Stimulated activated CD4-positive, alpha-beta T cell treated with anti-CD3 and anti-CD28 coated beads, Interleukin-15, amount 100 ng/mL, for 1 hour (primary cell): ENCODE data around the gene FYN.

Experiments
- DNase-seq, 2 donors: peaks; one replicate each; pipeline ENCODE4 v3.0.0-alpha.2; 2020; ENCODE audit warnings: low read depth in 1 of 2, low spot score in 1 of 2

The FYN gene

DNA sequence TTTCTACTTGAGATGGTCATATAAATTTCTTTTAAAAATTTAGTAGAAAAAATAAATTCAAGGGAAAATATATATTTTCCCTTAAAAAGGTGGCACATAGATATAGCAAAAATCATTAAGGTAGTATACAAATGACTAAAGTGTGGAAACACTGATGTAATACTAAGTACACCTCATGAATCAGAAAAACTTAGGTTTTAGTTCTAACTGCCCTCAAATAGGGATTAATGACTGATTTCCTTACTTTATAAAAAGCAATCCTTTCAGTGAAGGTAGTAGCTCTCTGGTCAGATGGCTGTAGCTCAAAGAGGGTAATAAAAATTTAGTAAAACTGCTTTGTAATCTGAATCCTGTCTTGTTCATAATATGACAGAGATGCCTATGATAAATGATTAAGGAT lies 63.5 kb downstream of the FYN start:
- DNase-seq = no peak

GRCh38 chr6:111809264-111809663 lies 64.0 kb downstream of the FYN start:
- DNase-seq = no peak

DNA sequence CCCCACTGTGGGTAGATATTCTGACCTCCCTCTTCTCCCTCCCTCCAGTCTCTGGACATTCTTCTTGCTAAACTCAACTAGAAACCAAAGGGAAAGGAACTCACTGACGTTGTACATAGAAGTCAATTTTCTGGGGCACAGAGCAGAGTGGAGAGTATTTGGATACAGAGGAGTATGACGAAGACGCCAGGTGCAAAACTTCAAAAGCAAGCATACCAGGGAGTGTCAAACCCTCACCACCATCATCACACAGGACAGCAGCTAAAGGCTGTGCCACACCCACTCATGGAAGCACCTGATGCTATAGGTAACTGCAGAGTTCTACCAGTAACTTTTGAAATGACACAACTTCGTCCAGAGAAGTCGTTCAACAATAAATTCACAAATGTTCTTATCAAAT lies 64.8 kb downstream of the FYN start:
- no peak for DNase-seq

- no peak for DNase-seq
Observed at GRCh38 chr6:111806561-111807497, 66.4 kb downstream of the FYN start.

- DNase-seq = no peak
Observed at GRCh38 chr6:111806165-111806547, 67.1 kb downstream of the FYN start.

GRCh38 chr6:111805511-111806164 lies 67.6 kb downstream of the FYN start:
- no peak for DNase-seq

DNA sequence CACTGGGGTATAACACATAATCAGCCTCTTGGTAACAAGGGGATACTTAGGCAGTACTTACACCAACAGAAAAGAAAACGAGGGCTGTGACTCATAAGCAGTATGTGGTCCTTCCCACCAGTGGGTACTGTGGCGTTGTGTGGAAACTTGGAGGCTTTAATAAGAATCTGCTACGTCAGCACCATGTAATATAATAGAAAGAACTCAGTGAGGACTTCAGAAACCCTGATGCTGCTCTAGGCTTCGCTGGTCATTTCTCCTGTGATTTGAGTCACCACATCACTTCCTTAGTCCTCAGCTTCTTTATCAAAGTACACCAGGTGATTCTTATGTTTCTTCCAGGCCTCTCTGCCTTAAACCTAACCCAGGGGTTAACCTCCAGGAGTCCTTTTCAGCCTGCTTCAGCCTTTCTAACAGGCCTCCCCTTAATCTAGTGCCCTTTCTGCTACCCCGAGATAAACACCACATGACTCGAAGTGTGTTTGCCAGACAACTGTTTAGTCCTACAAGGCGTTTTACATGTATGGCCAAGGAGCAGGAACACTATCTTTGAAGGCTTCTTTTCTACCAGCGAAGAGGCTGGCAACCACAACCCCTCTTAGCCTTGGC lies 68.5 kb downstream of the FYN start:
- DNase-seq = peak in 1 of 2 donors; percentile 44

- DNase-seq = no peak
Observed at GRCh38 chr6:111803804-111804203, 69.4 kb downstream of the FYN start.

GRCh38 chr6:111803371-111803770 lies 69.9 kb downstream of the FYN start:
- DNase-seq = no peak

- no peak for DNase-seq
Observed at GRCh38 chr6:111802720-111803330, 70.4 kb downstream of the FYN start.

DNA sequence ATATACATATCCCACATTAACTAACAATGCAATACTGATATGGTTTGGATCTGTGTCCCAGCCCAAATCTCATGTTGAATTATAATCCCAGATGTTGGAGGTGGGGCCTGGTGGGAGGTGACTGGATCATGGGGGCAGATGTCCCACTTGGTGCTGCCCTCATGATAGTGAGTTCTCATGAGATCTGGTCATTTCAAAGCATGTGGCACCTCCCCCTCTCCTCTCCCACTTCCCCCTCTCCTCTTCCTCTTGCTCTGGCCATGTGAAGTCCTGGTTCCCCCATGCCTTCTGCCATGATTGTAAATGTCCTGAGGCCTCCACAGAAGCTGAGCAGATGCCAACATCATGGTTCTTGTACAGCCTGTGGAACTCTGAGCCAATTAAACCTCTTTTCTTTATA lies 71.2 kb downstream of the FYN start:
- DNase-seq = no peak

GRCh38 chr6:111800821-111801220 lies 72.4 kb downstream of the FYN start:
- DNase-seq = no peak

DNA sequence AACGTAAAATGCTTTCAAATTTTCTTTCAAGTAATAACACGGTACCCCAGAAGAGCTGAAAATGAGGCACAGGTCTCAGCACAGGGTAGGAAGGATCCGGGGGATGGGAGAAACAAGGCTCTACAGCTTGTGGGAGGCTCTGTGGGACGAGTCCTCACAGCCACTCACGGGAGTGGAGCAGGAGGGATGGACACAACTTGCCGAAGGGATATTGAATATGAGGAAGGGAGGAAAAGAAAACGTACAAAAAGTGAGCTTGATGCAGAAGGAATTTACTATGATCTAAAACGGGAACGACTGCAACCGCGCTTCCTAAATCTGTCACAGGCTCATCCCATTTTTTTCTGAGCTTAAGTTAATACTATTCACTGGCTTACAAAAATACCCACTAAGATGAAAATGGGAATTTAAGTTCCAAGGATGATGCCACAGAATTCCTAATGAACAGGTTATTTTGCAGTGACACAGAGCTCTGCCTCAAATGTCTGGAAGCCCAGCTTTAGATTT lies 72.9 kb downstream of the FYN start:
- DNase-seq = no peak

GRCh38 chr6:111799576-111800258 lies 73.5 kb downstream of the FYN start:
- DNase-seq = no peak

GRCh38 chr6:111798281-111798725 lies 74.9 kb downstream of the FYN start:
- no peak for DNase-seq

GRCh38 chr6:111796310-111796918 lies 76.8 kb downstream of the FYN start:
- DNase-seq = no peak

DNA sequence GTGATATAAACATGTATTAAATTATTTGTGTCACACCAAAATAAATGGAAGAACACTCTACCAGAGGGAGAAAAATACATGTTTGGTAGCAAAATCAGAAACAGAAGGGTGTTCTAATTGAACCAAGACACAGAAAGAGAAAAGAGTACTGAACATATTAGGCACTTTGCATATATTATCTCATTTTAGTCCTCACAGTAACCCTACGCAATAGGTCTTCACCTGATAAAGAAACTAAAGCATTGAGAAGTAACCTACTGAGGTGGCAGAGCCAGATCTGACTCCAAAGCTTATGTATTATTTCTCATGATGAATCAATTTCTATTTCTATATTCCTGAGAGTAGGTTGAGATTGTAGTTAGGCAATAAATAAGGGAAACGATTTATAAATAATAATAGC lies 77.7 kb downstream of the FYN start:
- DNase-seq = no peak

DNA sequence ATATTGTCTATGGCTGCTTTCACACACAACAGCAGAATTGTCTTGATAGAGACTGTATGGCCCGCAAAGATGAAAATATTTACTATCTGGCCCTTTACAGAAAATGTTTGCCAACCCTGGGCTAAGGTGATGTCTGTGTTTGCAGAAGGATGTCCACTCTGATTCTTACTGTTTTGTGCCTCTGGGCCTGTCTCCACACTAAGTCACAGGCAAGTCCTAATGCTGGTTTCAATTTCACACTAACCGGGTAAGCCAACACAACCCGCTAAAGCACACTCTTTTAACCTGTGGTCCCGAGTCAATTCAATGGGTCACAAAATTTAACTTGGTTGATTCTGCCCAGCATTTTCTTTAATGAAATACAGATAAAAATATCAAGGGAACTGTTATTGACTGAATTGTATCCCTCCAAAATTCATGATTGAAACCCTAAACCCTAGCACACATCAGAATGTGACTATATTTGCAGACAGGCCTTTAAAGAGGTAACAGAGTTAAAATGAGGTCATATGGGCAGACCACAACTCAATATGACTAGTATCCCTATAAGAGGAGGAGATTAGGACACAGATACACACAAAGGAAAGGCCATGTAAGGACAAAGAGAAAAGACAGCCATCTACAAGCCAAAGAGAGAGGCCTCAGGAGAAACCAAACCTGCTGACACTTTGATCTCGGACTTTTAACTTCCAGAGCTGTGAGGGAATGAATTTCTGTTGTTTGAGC lies 78.4 kb downstream of the FYN start:
- DNase-seq = no peak

GRCh38 chr6:111794300-111794699 lies 79.0 kb downstream of the FYN start:
- DNase-seq = no peak

DNA sequence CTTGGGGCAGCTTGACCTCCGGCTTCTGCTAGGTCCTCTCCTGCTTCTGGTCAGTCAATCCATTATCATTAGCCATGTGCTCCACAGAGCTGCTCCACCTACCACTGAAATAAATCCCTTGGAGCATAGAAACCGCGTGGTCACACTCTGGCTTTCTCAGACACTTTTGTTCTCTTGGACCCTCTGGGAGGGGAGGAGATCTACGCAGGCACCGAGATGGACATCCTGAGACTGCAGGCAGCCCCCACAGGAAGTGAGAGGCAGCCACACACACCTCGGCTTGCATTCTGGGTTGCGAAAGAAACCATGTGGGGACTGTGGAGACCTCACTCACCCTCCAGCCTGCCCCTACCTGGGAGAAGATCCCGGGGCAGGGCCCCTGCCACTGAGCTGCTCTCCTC lies 79.5 kb downstream of the FYN start:
- DNase-seq = no peak
